UCSD-AML1 (cell line): ENCODE measurements around the gene TIFAB.
A peak's percentile ranks its signal among the peaks of the same experiment; 100 is the strongest.

Experiments used
- DNase-seq: peaks from one replicate; lab custom pipeline; 2025; ENCODE audit not compliant: unreplicated experiment; lab: John Stamatoyannopoulos, UW

The TIFAB gene

DNA sequence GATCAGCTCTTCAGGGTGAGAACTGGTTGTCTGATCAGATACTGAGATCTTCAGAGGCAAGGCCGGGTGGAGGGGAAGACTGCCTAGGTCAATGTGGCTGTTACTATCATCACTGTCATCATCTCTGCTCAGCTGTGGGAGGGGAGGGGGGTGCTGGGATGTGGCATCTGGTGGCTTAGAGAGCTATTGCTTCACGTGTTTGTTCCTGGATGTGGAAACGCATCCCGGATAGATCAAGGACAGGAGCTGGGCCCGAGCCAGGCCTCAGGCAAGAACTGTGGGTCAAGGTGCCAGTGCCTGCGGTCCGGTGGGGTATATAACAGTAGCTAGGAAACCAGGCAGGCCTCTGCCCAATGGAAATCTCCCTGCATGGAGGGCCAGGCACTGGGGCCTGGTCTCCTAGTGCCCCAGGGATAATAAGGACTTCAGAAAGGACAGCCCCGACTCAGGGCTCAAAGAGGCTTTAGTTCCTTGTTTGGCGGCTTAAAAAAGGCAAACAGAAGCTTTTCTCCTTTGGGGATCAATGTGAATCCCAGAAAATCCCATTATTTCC is 30.3 kb upstream of the TIFAB start:
- DNase-seq: peak; percentile 39

DNA sequence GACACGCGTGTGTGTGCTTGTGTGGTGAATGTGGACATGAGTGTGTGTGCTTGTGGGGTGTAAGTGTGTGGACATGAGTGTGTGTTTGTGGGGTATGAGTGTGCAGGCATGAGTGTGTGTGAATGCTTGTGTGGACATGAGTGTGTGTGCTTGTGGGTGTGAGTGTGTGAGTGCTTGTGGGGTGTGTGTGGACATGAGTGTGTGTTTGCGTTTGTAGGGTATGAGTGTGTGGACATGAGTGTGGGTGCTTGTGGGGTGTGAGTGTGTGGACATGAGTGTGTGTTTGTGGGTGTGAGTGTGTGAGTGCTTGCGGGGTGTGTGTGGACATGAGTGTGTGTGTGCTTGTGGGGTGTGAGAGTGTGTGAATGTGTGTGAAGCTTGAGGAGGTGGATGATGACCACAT is 29.8 kb upstream of the TIFAB start:
- DNase-seq: no peak

DNA sequence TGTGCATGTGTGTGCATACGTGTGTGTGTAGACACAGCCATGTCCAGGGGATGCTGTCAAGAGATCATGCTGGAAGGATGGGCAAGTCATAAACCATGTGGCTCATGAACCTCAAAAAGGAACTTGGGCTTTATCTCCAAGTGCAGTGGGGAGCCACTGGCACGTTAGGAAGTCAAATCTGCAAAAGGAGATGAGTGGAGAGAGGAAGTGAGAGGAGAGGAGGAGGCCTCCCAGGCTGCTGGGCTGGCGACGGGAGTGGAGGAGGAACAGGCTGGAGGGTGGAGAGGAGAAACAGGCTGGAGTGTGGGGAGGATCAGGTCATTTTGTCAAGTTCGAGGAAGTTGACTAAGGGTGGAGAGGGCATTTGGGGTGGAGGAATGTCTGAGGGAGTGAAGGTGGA is 29.2 kb upstream of the TIFAB start:
- peak; percentile 78 for DNase-seq

DNA sequence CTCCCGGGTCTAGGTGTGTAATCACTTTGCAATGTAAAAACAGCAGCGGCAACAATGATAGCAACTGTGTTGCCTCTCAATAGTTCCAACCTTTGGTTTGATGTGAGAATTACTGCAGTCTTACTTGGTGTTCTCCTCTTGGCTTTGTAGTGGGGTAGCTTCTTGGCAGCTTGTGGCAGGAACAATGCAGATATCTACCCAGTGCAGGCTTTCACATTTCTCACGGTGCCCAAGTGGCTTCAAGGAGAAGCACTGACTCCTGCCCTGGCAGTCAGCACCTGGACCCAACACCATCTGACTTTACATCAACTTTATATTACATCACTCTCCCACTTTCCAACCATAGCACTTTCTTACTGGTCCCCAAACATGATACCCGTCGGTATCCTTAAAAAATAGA is 28.4 kb upstream of the TIFAB start:
- DNase-seq: no peak

DNA sequence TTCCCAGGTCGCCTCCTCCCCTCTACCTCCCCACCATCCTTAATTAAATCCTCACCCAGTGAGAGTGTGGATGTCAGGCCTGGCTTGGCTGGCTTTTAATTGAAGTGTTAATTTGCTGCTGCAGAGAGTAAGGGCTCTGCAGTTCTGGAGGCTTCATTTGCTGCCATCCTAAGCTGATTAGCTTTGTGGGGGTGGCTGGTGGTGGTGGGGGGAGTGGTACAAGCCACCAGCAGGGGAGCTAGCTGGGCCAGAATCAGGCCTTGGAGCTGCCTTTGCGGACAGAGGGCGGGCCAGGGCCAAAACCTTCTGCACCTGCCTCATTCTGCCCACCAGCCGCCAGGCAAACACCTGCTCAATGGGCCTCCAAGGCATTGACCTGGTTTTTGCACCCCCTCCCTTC is 26.8 kb upstream of the TIFAB start:
- no peak for DNase-seq

DNA sequence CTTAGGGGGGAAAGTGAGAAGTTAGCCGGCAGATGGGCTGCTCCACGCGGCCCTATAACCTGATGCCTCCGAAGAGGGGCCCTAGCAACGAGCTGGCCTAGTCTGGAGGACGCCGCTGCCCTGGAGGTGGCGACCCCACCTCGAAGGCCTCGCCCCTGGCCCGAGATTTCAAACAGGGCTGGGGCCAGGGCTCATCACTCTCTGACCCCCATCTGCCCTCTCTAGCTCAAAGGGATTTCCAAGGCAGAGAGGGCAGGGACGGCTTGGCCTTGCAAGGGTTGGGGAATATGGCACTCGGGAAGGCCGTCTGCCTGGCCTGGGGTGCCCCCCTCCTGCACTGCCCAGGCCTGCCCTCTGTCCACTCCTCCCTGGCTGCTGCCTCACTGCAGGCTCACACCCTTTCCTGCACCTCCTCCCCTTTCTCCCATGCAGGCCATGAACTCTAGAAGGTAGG is 25.5 kb upstream of the TIFAB start:
- no peak for DNase-seq

DNA sequence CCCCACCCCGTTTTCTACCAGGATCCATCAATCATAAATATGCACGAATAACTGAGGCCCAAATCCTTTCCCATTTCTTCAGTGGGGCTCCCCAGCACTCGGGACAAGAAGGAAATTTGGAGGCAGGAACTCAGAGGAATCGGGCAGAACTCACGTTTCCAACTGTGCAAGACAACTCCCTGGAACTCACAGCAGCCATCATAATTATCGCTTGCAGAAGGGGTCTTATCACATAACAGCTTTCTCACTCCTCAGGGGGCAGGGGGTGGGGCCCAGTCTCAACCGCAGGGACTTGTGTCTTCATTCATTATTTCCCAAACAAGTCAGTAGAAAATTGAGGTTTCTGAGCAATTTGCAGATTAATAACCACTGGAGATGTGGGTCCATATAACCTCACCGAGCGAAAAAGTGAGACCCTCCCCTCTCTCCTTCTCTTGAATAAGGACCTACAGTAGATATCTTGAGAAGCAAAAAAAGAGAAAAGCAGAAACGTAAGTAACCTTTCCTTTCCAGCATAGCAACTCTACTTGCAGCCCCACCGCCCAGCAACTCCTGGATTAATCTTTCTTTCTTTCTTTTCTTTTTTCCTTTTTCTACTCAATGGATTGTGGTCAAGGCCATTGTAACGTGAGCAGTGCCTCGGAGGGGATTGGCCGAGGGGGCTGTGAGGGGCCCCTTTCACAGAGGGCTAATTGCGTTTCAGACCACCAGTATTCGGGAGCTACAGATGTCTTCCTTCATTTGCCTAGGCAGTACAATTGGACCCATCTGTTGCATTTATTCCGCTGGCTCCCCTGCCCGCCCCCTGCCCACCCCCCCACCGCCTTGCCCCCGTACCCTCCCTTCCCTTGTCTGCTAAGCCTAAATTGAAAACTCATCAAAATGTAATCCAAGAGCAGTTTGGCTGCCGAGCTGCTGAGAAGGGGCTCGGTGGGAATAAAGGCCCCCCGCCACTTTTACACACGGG is 24.7 kb upstream of the TIFAB start:
- no peak for DNase-seq

DNA sequence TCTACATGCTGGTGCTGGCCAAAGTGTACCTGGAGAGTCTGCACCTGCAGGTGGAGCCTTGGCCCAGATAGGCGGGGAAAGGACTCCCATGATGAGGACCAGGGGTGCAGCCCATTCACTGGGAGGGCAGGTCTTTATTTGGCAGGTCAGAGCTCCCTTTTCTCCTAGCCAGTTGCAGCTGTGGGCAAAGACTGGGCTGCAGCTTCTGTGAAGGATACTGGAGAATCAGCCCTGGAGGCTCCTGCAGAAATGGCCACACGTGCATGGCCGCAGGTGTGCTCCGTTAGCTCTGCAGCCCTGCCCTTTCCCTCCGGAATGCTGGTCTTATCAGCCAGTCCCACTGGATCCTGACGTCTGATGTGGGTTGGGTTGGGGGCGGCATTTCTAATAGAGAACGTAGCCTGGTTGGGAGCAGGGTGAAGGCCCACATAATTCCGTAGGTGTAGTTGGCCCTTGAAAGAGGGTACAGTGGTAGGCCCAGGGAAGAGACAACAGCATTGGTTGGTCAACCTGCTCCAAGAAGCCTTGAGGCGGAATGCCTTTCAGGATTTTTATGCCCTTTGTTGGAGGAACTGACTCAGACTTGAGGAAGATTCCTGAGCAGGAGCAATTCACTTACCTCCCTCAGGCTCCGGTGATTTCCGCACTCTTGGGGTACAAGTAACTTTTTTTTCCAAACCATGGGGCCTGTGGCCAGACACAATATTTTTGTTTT is 22.0 kb upstream of the TIFAB start:
- no peak for DNase-seq

DNA sequence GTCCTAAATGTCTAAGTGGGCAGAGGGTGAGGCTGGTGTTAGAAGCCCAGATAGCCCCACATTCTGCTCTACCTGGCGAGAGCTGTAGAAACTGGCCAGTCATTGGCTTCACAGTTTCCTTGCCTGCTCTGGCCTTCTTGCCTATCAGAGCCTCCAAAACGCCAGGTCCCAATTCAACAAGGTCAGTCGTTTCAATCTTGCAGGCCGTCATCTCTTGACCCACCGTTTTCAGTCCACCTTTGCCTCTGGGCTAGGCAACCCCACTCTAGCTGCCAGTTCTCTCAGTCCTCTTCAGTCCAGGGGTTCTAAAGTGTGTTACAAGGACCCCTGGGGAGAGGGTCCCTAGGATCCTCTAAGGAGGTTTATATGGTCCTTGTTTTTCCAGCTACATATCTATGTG is 20.0 kb upstream of the TIFAB start:
- no peak for DNase-seq

DNA sequence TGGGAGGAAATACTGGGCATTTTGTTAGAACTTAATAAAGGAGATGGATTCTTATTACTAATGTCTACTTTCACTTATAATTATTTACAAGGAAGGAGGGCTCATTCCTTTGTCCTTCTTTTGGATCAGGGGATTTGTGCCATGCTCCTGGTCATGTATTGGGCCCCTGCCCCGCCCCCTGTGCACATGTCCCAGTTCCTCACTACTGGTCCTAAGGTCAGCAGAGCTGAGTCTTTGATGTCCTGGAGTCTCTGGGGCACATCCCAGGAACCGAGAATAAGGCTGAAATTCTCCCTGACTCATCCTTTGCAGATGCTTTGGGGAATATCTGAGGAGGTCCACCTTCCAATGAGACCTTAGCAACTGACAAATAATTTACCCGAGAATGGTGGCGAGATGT is 19.6 kb upstream of the TIFAB start:
- DNase-seq: no peak

DNA sequence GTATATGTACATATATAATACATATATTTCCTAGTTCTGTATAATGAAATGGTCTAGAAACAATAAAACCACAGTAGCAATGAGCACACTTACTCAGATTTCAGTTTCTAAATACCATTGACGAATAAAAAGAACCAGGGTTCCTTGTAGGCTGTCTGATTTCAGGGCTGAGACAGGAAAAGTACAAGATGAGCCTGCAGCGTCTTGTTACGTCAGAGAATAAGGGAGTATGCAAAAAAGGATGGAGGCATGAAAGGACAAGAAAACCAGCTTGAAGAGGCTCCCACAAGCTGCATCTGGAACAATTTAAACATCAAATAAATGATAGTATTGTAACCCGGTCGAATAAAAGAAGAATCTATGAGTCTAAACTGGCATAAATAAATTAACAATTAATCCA is 17.8 kb upstream of the TIFAB start:
- DNase-seq: no peak

DNA sequence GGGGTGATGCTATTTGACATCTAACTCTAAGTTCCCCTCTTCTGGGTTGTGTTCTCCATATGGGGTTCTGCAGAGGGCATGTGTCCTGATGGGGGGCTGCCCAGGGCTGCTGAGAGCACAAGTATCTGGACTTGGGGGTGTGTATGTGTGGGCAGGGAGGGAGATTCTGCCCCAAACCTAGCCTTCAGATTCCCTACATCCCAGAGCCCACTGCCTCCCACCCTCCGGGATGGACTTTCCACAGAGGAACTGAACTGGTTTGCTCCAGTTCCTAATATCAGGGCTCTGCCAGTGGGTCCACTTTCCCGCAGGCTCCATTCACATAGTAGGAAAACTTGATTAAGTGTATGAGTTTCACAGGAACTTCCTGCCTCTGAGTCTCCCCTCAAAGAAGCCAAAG is 16.4 kb upstream of the TIFAB start:
- no peak for DNase-seq

DNA sequence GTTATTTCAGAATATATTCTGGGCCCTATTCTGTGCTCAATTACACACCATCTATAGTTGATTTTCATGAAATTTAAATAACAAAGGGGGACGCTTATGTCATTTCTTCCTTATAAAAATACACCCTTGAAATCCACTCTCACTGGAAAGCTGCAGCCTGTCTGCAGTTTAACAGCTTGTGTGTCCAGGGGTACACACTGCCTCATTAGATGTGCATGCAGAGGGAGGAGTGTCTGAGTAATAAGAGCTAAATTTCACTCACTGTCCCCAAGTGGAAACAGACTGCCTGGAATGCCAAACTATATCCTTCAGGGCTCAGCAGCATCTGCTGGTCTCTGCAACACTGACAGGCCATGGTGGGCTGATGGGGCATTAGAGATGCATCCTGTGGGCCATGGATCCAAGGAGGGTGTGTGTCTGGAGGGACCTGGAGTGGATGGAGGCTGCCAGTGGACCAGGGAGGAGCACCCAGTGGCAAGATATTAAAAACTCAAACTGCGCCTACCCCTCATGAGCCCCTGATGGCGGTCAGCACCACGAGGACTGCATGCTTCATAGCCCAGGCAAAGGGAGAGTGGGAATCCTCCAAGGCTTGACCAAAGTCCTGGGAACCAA is 15.8 kb upstream of the TIFAB start:
- DNase-seq: no peak

DNA sequence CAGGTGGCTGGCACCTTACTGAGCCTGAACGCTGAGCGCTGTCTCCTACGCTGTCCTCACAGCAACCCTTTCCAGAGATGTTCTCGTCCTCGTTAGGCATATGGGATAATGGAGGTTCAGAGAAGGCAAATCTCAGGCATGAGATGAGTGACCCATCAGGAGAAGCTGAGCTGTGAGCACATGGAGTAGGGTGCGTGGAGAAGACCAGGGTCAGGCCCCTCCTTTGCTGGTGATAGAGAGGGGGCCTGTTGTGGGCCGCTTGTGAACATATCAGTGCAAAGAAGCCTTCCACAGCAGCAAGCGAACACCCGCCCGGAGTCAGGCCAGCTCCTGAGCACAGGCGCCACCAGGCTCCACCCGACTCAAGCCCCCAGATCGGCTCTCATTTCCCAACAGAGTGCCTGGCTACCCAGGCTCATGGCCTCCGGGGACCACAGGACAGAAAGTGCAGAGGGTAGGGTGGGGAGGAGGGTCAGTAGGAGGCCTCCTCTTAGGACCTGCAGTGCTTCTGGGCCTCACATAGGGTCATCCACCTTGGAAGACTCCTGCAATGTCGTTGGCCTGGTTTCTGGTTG is 15.0 kb upstream of the TIFAB start:
- DNase-seq: no peak

DNA sequence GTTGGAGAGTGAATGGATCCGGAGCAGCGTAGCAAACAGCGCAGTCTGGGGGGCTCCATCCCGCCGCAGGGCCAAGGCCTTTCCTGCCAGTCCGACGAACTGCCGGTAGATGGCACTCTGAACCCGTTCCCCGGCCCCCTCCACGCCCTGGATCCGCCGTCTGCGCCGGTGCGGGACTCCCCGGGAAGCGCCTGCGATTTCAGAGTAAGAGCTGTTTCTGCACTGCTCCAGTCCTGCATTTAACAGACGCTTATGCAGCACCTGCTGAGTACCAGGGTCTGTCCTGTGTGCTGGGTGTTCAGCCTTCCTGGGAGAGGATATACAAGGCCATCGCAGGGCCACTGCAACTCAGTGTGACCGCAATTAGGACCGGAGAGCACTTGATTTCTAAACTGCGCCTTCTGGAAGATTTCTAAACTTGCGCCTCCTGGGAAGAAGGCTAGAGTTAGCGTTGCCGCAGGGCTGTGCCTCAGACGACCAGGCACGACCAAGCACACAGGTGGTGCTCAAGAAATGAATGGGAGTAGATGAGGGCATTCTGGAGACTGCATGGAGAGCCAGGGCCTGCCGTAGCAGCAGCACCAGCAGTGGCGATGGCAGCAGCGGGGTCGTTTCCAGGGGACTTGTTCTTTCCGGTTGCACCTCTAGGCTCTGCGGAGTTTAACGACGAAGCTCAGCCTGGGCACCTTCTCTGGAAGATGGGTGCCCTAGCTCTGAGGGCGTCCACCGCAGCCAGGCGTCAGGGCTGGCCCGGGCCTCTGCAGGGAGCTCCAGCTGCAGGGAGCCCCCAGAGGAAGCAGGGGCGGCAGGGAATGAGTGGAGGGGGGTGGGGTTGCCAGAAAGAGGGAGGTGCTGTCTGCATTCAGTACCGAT is 14.3 kb upstream of the TIFAB start:
- peak; percentile 79 for DNase-seq

DNA sequence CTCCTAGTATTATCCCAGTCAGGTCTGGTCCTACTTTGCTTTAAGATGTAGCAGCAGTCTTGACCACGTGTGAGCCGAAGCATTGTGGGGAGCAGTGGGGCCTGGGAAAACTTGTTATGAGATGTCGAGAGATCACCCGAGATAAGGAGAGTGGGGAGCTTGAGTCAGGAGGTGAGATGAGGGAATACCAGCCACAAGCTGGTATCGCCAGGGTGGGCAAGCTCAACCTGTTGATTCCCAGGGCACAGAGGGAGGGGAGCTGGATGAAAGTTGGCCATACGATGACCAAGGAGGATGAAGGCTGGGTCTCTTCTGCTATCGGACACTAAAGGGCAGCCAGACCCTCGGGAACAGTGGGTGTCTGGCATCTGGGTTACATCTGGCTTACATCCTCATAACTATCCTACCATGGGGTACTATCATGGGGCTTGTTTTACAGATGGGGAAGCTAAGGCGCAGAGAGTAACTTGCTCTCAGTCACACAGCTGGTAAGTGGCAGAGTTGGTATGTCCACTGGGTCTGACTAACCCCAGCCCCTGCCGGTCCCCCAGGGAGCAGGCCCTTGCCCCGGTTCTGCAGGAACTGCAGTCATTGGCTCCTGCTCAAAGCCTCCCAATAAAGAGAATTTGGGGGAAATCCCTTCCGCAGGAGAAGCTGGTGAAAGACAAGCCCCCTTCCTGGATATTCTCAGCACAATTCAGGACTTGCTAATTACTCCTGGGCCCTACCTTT is 13.4 kb upstream of the TIFAB start:
- no peak for DNase-seq

DNA sequence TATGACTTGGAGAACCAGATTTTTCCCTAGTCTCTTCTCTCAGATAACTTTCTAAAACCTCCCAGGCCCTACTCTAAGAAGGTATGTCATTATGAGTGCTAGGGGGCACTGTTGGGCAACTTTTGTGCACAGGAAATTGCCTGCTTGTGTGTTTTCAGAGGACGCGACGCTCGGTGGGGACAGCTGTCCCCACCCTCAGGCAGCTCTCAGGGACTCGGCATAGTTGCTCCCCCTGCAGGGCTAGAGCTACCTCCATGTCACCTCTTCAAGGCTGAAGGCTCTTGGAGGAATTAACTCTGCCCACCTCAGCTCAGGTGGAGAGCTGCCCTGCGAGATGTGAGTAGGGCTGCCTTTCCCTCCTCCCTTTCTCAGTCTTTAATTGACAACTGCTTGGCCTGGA is 10.2 kb upstream of the TIFAB start:
- DNase-seq: peak; percentile 80

DNA sequence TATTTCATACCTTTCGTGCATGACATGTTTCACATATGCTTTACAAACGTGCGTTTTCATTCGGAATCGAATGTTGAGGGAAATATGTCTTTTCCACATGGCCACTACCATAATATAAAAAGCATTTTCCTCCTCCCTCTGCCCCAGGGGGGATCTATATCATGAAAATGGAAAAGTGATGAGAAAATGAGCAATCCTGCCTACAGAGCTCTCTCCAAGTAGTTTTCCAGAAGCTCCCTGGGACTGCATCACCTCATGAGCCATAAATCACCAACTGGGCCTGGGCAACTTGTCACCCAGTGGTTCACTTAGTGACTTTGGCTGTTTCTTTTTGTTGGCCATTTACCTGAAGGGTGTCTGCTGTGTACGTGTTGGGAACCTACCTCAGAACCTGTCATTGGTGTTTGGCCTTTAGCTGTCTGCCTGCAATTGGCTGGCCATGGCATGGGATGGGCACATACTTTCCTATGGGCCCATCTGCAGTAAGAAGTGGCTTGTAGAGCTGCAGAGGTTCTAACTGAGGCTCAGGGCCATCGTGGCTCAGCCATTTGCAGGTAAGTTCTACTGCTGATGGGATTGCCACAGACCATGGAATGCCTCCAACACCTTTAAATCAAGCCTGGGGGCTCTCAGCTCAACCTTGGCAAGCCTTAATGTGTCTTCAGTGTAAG is 9.5 kb upstream of the TIFAB start:
- no peak for DNase-seq
